ENCODE results near the gene PTS.

The PTS gene

DNA sequence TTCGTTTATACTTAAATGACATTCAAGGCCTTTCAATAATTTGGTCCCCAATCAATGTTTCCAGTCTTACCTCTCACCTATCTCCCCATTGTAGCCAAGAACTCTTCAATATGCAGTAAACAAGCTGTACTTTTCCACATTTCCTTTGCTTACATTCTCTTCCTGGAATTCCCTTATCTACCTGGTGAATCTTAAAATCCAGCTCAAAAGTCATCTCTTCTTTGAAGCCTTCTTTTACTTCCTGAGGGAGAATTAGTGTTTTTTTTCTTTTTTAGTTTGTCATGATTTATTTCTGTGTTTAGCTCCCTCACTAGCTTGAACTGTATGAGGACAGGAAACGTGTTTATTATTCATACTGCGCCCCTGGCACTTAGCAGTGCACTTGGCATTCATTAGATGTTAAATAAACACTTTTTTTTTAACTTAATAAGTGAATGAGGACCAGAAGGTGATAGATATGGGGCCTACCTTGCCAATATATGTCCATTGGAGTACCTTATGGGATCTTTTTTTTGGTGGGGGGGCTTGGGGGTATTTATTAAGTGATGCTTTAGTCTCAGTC lies 4.9 kb upstream of the PTS start:
- DNase-seq (ENCODE audit: low read depth in 2 of 2, low spot score in 1 of 2), result no peak

DNA sequence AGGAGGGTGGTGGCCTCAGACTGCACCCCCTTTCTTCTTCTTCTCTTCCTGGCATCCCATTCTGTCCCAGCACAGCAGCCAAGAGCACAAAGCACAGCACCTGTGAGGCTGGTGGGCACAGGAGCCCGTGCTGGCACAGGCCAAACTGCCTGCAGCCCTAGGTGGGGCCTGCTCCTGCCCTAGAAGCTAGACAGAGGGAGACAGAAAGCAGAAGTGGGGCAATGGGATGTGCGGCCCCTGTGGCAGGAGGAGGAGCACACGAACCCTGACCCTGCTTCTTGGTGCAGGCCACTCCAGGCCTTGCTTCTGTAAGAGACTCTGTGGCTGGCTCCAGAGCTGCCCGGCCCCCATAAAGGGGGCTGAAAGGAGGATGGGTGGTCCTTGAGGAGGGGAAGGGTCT lies 3.9 kb upstream of the PTS start:
- no peak for DNase-seq (ENCODE audit: low read depth in 2 of 2, low spot score in 1 of 2)

DNA sequence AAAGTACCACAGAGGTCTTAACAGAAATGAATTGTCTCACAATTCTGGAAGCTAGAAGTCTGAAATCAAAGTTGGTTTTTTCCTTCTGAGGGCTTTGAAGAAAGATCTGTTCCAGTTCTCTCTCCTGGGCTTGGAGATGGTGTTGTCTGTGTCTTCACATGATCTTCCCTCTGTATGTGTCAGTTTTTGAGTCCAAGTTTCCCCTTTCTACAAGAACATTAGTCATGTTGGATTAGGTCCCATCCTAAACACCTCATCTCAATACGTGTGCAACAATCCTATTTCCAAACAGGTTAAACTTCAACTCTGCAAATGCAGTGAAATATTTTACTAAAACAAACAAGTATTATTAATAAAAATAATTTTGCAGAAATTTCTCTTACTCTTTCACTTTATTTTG lies 3.1 kb upstream of the PTS start:
- DNase-seq (ENCODE audit: low read depth in 2 of 2, low spot score in 1 of 2), result no peak

DNA sequence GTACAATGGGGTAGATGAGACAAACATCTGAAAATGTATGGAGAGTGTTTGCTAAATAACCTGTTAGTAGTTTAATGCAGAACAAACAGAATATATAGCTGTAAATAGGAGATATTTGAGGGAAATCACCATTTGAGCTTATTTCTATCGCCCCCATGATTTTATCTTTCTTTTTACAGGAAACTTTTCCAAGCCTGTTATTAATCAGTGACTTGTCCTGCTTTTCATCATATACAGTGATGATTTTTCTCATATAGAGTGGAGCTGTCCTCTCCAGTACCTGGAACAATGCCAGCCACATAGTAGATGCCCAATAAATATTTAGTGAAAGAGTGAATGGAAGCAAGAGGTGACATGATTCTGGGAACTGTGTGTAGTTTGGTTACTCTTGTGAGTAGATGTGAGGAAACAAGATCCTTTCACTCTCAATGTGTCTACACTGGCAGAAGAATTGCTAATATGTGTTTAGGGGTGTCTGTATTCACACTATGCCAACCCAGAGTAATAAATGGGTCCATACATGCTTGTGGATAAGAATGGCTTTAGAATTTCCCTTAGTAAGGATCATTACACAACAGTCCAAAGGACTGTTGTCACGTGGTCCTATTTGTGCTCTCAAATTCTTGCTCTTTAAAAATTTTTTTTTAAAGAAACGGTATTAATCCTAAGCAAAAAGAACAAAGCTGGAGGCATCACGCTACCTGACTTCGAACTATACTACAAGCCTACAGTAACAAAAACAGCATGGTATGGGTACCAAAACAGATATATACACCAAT lies 2.3 kb upstream of the PTS start:
- DNase-seq (ENCODE audit: low read depth in 2 of 2, low spot score in 1 of 2), result no peak

DNA sequence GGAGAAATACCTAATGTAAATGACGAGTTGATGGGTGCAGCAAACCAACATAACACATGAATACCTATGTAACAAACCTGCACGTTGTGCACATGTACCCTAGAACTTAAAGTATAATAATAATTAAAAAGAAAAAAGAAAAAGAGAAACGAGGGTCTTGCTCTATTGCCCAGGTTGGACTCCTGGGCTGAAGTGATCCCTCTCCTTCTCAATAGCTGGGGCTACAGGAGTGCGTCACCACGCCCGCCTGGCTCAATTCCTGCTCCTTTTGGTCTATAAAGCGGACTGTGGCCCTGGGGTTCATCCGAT lies 521 bp upstream of the PTS start:
- peak in 1 of 2 donors; percentile 2 for DNase-seq (ENCODE audit: low read depth in 2 of 2, low spot score in 1 of 2)

GRCh38 chr11:112226831-112227401 lies 688 bp downstream of the PTS start:
- no peak for DNase-seq (ENCODE audit: low read depth in 2 of 2, low spot score in 1 of 2)

GRCh38 chr11:112227471-112227870 lies 1.2 kb downstream of the PTS start:
- DNase-seq (ENCODE audit: low read depth in 2 of 2, low spot score in 1 of 2), result no peak

DNA sequence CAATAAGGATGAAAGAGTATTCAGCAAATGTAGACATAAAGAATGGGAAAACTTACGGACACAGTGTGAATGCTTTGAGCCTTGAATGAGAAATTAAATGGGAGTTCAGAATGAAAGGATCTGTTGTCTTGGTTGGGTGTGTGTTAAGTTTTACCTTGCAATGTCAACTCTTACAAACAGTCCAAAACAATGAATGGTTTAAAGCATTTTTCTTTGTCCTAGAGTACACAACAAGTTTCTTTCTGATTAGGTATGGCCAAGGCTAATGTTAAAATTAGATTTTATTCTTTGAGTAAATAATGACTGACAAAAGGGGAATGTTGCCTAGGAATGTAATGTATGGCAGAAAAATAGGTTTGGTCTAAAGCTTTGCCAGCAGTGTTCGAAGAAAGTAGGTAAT lies 2.5 kb downstream of the PTS start:
- no peak for DNase-seq (ENCODE audit: low read depth in 2 of 2, low spot score in 1 of 2)

GRCh38 chr11:112229159-112229558 lies 2.9 kb downstream of the PTS start:
- DNase-seq (ENCODE audit: low read depth in 2 of 2, low spot score in 1 of 2), result no peak

DNA sequence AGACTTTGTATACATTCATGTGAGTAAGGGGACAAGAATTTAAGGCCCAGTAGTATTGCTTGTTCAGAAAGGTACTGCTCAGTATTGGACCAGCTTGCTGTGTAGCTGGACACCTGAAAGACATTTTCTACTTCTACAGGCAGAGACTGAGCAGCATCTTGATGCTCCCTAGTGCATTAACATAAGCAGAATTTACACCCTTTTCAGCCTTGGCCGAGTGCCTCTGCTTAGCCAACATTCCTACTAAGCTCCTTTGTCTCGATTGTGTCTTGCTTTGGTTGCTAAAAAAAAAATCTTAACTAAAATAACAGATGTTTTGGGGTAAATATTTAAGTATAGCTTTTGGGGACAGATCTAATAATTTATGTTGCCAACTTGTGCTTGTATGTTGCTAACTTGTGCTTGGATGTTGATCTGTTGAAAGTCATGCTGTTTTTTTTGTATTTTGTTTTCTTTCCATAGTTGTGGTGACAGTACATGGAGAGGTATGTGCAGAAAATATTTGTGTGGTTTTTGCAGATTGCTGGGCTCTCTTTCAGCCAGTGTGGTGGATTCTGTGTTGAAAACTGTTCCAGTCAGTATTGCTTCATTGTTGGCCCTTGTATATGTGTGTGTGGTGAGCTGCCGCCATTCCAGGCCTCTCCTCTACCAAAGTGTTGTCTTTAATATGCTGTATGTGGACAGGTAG lies 3.7 kb downstream of the PTS start:
- DNase-seq (ENCODE audit: low read depth in 2 of 2, low spot score in 1 of 2), result no peak

GRCh38 chr11:112231952-112232351 lies 5.7 kb downstream of the PTS start:
- DNase-seq (ENCODE audit: low read depth in 2 of 2, low spot score in 1 of 2), result no peak

- DNase-seq (ENCODE audit: low read depth in 2 of 2, low spot score in 1 of 2), result no peak
Measured at GRCh38 chr11:112235750-112236390, 9.6 kb downstream of the PTS start.

DNA sequence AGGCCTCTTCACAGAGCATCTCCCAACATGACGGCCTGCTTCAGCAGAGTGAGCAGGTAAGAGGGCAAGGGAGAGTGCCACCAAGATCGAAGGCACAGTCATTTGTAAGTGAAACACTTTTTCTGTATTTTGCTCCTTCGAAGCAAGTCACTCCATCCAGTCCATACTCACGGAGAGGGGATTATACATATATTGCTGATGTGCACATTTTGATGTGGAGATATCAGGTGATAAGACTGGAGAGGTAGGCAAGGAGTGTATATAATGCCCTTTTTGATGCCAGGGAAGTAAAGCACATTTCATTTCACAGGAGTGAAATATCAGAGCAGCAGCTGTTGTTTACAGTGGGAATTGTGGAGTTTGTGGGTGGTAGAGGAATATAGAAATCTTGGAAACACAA lies 11.2 kb downstream of the PTS start:
- no peak for DNase-seq (ENCODE audit: low read depth in 2 of 2, low spot score in 1 of 2)

DNA sequence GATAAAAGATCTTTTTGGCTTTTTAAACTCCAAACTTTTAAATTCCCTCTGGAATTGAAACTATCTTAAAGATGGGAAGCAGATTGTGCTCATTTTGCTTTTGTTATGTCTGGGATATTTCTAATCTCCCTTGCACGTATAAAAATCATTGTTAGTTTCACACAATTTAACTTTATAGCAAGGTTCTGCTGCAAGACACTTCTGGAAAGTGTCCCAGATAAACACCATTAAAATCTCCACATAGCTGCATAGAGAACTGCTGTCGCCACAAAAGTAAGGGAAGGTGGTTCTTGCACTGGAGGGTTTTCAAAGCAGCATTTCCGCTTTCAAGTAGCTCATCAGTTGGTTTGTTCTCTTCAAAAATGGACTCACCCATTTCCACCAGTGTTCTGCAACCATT lies 11.8 kb downstream of the PTS start:
- no peak for DNase-seq (ENCODE audit: low read depth in 2 of 2, low spot score in 1 of 2)

GRCh38 chr11:112241486-112241885 lies 15.3 kb downstream of the PTS start:
- no peak for DNase-seq (ENCODE audit: low read depth in 2 of 2, low spot score in 1 of 2)

- no peak for DNase-seq (ENCODE audit: low read depth in 2 of 2, low spot score in 1 of 2)
Measured at GRCh38 chr11:112247201-112247600, 21.0 kb downstream of the PTS start.

DNA sequence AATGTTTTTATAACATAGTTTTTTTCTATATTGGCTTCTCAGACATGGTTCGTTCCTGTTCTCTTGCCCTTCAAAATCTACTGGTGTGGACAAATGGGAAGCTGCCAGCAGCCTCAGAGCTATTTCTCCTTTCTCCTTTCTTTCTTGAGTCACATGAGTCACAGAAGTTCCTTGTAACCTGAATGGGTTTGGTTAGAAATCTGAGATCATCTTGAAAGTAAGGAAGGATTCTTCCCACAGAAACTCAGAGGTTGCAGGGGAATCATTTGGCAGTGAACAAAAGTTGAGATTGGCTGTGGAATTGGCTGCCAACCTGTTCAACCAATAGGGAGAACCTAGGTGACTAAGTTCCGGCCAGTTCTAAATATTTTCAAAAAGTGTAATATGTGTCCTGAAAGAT lies 22.0 kb downstream of the PTS start:
- no peak for DNase-seq (ENCODE audit: low read depth in 2 of 2, low spot score in 1 of 2)

DNA sequence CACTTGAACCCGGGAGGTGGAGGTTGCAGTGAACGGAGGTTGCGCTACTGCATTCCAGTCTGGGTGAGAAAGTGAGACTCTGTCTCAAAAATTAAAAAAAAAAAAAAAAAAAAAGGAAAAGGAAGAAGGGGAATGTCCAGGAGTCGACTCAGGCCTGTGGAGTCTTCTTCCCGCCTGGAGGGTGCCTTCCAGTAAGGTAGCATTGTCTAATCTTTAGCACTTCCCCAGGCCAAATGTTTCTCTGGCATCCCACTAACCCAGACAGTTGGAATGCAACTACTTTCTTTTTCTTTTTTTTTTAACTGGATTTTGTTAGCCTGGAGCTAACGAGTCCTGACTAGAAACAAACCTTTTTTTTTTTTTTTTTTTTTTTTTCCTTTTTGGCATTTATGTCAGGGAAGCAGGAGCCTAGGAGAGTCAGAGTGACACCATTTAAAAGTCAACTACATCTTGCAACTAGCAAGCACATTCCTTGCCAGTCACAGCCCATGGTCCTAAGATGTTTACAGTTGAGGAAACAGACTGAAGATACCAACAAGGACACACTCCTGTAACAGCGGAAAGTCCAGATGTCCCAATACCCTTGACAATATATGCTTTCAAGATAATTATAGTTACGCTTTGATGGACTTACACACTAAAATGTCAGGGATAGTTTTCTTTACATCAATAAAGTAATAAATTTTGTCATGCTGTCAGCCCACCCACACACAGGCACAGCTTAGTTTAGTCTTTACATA lies 23.8 kb downstream of the PTS start:
- DNase-seq (ENCODE audit: low read depth in 2 of 2, low spot score in 1 of 2), result no peak

GRCh38 chr11:112253605-112254242 lies 27.5 kb downstream of the PTS start:
- DNase-seq (ENCODE audit: low read depth in 2 of 2, low spot score in 1 of 2), result no peak

DNA sequence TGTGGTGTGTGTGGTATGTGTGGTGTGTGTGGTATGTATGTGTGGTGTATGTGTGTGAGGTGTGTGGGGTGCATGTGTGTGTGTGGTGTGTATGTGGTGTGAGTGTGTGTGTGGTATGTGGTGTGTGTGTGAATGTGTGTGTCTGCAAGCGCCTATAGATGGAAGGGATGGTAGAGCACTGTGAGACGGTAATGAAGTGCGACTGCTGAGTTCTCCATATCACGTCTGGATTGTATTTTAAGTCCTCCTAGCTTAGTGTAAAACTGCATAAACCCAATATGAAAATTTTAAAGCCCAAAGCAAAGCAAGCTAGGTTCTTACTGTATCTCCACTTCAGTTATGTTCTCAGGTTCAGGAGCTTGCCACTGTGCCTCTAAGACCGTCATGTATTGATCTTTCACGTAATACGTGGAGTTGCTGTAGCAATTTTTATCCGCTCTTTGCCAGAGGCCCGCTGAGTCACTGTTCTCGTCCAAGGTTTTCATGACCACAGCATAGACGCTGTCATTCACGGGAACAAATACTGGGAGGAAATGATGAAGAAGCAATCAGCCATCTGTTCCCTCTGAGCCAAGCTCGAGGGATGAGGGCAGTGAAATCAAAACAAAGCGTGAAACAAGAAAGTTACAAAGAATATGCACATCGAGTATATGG lies 29.0 kb downstream of the PTS start:
- no peak for DNase-seq (ENCODE audit: low read depth in 2 of 2, low spot score in 1 of 2)
